ENCODE results near the gene FRMD1.

- TF ChIP-seq CTCF (IDR thresholded peaks at IDR 0.05; ENCODE audit: low read depth, low read length, poor library complexity, severe bottlenecking), result no peak
- no peak for TF ChIP-seq EZH2phosphoT487 (IDR thresholded peaks at IDR 0.05; ENCODE audit: borderline replicate concordance, low read length)
Observed at GRCh38 chr6:168030908-168031307, 48.1 kb downstream of the FRMD1 start.

Data from DOHH2 (cell line).